HepG2 (cell line): ENCODE measurements around the gene ENTPD7. TPM values are rescaled to one million over a fixed set of nuclear protein-coding genes. Genes with fewer than 3 reads are reported as not detected.

Experiments used
- AGO2 ChIP-seq: fragments of 200-400 bp; formaldehyde crosslinking; optimal IDR thresholded peaks from 2 replicates; pipeline ENCODE3; 2017; ENCODE audit warnings: mild to moderate bottlenecking, low read depth, low read length, moderate library complexity
- ARNT2 ChIP-seq: sonication (generic); formaldehyde crosslinking; IDR thresholded peaks from 2 replicates; pipeline ENCODE4 v1.8.0; 2022; ENCODE audit warnings: mild to moderate bottlenecking, low read depth, missing genetic modification reagents, moderate library complexity
- ATM ChIP-seq: fragments of 450-650 bp; IDR thresholded peaks from 2 replicates; pipeline ENCODE4 v1.7.1; 2017; ENCODE audit warnings: mild to moderate bottlenecking, borderline replicate concordance
- BORCS8-MEF2B ChIP-seq: sonication (generic); formaldehyde crosslinking; IDR thresholded peaks from 2 replicates; pipeline ENCODE4 v1.8.0; 2022; ENCODE audit warnings: mild to moderate bottlenecking, missing genetic modification reagents
- CHD4 ChIP-seq: fragments of 200-600 bp; sonication (generic); IDR thresholded peaks from 2 replicates; pipeline ENCODE4 v1.7.0; 2017; ENCODE audit warnings: mild to moderate bottlenecking, low read length, borderline replicate concordance
- JARID2 ChIP-seq: sonication (generic); formaldehyde crosslinking; IDR thresholded peaks from 2 replicates; pipeline ENCODE4 v1.8.1; 2023; ENCODE audit warnings: missing genetic modification reagents, inconsistent platforms; ENCODE audit not compliant: insufficient replicate concordance
- MEF2D ChIP-seq: sonication (generic); formaldehyde crosslinking; IDR thresholded peaks from 2 replicates; pipeline ENCODE4 v1.5.1; 2020; ENCODE audit warnings: mild to moderate bottlenecking, missing genetic modification reagents
- MIXL1 ChIP-seq: IDR thresholded peaks from 2 replicates; pipeline ENCODE4 v1.6.1; 2016
- NFYB ChIP-seq: sonication (generic); formaldehyde crosslinking; IDR thresholded peaks from 2 replicates; pipeline ENCODE4 v1.4.0; 2020; ENCODE audit warnings: missing genetic modification reagents
- PITX1 ChIP-seq: sonication (generic); formaldehyde crosslinking; IDR thresholded peaks from 2 replicates; pipeline ENCODE4 v1.5.1; 2020; ENCODE audit warnings: mild to moderate bottlenecking, missing genetic modification reagents
- SP2 ChIP-seq: sonication (generic); formaldehyde crosslinking; IDR thresholded peaks from 2 replicates; pipeline ENCODE4 v1.5.1; 2020; ENCODE audit warnings: mild to moderate bottlenecking, missing genetic modification reagents
- SUZ12 ChIP-seq: fragments of 150-350 bp; IDR thresholded peaks from 2 replicates; pipeline ENCODE4 v1.6.1; 2014; ENCODE audit warnings: low read depth, low read length
- TFE3 ChIP-seq: IDR thresholded peaks from 2 replicates; pipeline ENCODE4 v1.6.1; 2016
- WIZ ChIP-seq: sonication (generic); formaldehyde crosslinking; IDR thresholded peaks from 2 replicates; pipeline ENCODE4 v1.5.1; 2020; ENCODE audit warnings: mild to moderate bottlenecking, missing genetic modification reagents
- ZBTB49 ChIP-seq: sonication (generic); formaldehyde crosslinking; IDR thresholded peaks from 2 replicates; pipeline ENCODE4 v1.4.0; 2020; ENCODE audit warnings: missing genetic modification reagents, borderline replicate concordance
- ZFP82 ChIP-seq: sonication (generic); formaldehyde crosslinking; IDR thresholded peaks from 2 replicates; pipeline ENCODE4 v1.5.1; 2020; ENCODE audit warnings: mild to moderate bottlenecking, missing genetic modification reagents, borderline replicate concordance
- ZFY ChIP-seq: sonication (generic); formaldehyde crosslinking; IDR thresholded peaks from 2 replicates; pipeline ENCODE4 v1.4.0; 2020; ENCODE audit warnings: missing genetic modification reagents
- ZMYM4 ChIP-seq: sonication (generic); formaldehyde crosslinking; IDR thresholded peaks from 2 replicates; pipeline ENCODE4 v1.8.1; 2023; ENCODE audit warnings: mild to moderate bottlenecking, missing genetic modification reagents
- polyA plus RNA-seq, 8 experiments: library from polyadenylated mRNA; depleted of rRNA in 3 of 8; stranded (reverse) in 7 of 8; unstranded in 1 of 8; fragments of >200 nt; fragmentation: Illumina TruSeq in 4 of 8; extraction: Trizol in 4 of 8; gene quantifications; 2 replicates each; pipeline versions ENCODE4 v1.2.1 to v1.2.3, GENCODE V29; 2011 to 2016; ENCODE audit warnings: low read depth in 4 of 8, missing spikeins in 1 of 8, mixed read lengths in 1 of 8; ENCODE audit not compliant: insufficient read depth in 1 of 8
- total RNA-seq, 5 experiments: library from RNA; depleted of rRNA; stranded (reverse); fragments of >200 nt; fragmentation: Illumina TruSeq; extraction: Trizol; gene quantifications; 2 replicates each; pipeline ENCODE4 v1.2.3, GENCODE V29; 2016; ENCODE audit warnings: low read depth in 1 of 5
- TF ChIP-seq, protein P1 (sequence below): fragments of 450-650 bp; IDR thresholded peaks from 2 replicates; pipeline ENCODE4 v1.6.1; 2016
- TF ChIP-seq, protein P2 (sequence below): sonication (generic); formaldehyde crosslinking; IDR thresholded peaks from 2 replicates; pipeline ENCODE4 v1.5.0; 2020; ENCODE audit warnings: mild to moderate bottlenecking, missing genetic modification reagents, borderline replicate concordance

Gene ENTPD7
- total and polyA plus RNA-seq, 2 of the 13 experiments (the other 11 are each of a cell fraction or from before 2014, with no cell fraction given) = 7.6 to 36.5 TPM

GRCh38 chr10:99731306-99732032 lies 72.2 kb downstream of the ENTPD7 start (continued):
- TF ChIP-seq ZFP82 (CRISPR knock-in tag) (0 out of 2 replicates have a peak, but pooled peaks have one; percentile 4), AGO2 (no peak), MEF2D (CRISPR knock-in tag) (peak; percentile 57; the same call in 1 of the 2 replicates), SUZ12 (no peak), MIXL1 (CRISPR knock-in tag) (no peak), ARNT2 (0 out of 2 replicates have a peak, but pooled peaks have one; percentile 12), CHD4 (0 out of 2 replicates have a peak, but pooled peaks have one; percentile 33), PITX1 (peak; percentile 41; the same call in 1 of the 2 replicates), SP2 (no peak), TFE3 (CRISPR knock-in tag) (no peak), ZFY (CRISPR knock-in tag) (no peak), BORCS8-MEF2B (CRISPR knock-in tag) (no peak), ZBTB49 (CRISPR knock-in tag) (0 out of 2 replicates have a peak, but pooled peaks have one; percentile 44), NFYB (CRISPR knock-in tag) (no peak), JARID2 (CRISPR knock-in tag) (no peak), ZMYM4 (no peak), ATM (no peak), WIZ (0 out of 2 replicates have a peak, but pooled peaks have one; percentile 7)
- TF ChIP-seq, protein P1, sequence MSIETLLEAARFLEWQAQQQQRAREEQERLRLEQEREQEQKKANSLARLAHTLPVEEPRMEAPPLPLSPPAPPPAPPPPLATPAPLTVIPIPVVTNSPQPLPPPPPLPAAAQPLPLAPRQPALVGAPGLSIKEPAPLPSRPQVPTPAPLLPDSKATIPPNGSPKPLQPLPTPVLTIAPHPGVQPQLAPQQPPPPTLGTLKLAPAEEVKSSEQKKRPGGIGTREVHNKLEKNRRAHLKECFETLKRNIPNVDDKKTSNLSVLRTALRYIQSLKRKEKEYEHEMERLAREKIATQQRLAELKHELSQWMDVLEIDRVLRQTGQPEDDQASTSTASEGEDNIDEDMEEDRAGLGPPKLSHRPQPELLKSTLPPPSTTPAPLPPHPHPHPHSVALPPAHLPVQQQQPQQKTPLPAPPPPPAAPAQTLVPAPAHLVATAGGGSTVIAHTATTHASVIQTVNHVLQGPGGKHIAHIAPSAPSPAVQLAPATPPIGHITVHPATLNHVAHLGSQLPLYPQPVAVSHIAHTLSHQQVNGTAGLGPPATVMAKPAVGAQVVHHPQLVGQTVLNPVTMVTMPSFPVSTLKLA = no peak
- TF ChIP-seq, protein P2, sequence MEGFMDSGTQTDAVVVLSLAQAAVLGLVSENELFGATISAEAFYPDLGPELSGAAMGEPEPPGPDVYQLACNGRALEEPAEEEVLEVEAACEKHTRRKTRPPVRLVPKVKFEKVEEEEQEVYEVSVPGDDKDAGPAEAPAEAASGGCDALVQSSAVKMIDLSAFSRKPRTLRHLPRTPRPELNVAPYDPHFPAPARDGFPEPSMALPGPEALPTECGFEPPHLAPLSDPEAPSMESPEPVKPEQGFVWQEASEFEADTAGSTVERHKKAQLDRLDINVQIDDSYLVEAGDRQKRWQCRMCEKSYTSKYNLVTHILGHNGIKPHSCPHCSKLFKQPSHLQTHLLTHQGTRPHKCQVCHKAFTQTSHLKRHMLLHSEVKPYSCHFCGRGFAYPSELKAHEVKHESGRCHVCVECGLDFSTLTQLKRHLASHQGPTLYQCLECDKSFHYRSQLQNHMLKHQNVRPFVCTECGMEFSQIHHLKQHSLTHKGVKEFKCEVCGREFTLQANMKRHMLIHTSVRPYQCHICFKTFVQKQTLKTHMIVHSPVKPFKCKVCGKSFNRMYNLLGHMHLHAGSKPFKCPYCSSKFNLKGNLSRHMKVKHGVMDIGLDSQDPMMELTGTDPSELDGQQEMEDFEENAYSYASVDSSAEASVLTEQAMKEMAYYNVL = 0 out of 2 replicates have a peak, but pooled peaks have one; percentile 14
